ENCODE data around the gene RBM38. TPM values are rescaled to one million over a fixed set of nuclear protein-coding genes. Genes with fewer than 3 reads are reported as not detected.
A peak's percentile ranks its signal among the peaks of the same experiment; 100 is the strongest.

The RBM38 gene
- total and polyA plus RNA-seq, 2 donors from 2014 or later: 16.8 to 18.0 TPM

GRCh38 chr20:57409316-57409671 lies 18.1 kb downstream of the RBM38 start:
- no peaks in the 10 kb centered on the region for H3K4me1 ChIP-seq (ENCODE audit: control insufficient read depth in 2 of 3, insufficient read depth in 2 of 3, low read depth in 1 of 3, low read length in 3 of 3)
- FAIRE-seq (no peak), DNase-seq (peak in 1 of 5 donors; percentile 40)
- no peaks in the 10 kb centered on the region for H3K27me3 ChIP-seq (ENCODE audit: control insufficient read depth, insufficient read depth, low read length)
- H3K36me3 ChIP-seq (ENCODE audit: control insufficient read depth in 2 of 3, insufficient read depth in 3 of 3, low read length in 3 of 3): peaks cover 0 to 11% (median 2%) of the 10 kb centered on the region in 3 donors
- H3K9me3 ChIP-seq (ENCODE audit: control insufficient read depth in 2 of 3, insufficient read depth in 1 of 3, low read length in 3 of 3): no peaks in the 10 kb centered on the region
- H3K9ac ChIP-seq (ENCODE audit: low read length in 3 of 3): no peak overlapping the region
- intact Hi-C loops (cut with DNase I): no loop called here
- H3K4me3 ChIP-seq (ENCODE audit: low read length in 3 of 3): no peak overlapping the region
- no peak overlapping the region for H3K27ac ChIP-seq (ENCODE audit: low read depth in 2 of 2, low read length in 2 of 2)
- no peak for TF ChIP-seq CTCF (IDR thresholded peaks at IDR 0.05; ENCODE audit: borderline replicate concordance, extremely low read depth, insufficient read depth)

GRCh38 chr20:57409672-57410397 lies 18.6 kb downstream of the RBM38 start:
- no peak for FAIRE-seq

GRCh38 chr20:57410398-57410920 lies 19.3 kb downstream of the RBM38 start:
- H3K9me3 ChIP-seq (ENCODE audit: control insufficient read depth in 2 of 3, insufficient read depth in 1 of 3, low read length in 3 of 3): no peaks in the 10 kb centered on the region
- H3K4me3 ChIP-seq (ENCODE audit: low read length in 3 of 3): no peak overlapping the region
- DNase-seq (no peak), FAIRE-seq (no peak)
- H3K9ac ChIP-seq (ENCODE audit: low read length in 3 of 3): no peak overlapping the region
- TF ChIP-seq CTCF (IDR thresholded peaks at IDR 0.05; ENCODE audit: borderline replicate concordance, extremely low read depth, insufficient read depth): no peak
- peaks cover 0 to 11% (median 2%) of the 10 kb centered on the region in 3 donors for H3K36me3 ChIP-seq (ENCODE audit: control insufficient read depth in 2 of 3, insufficient read depth in 3 of 3, low read length in 3 of 3)
- intact Hi-C loops (cut with DNase I): no loop called here
- H3K27ac ChIP-seq (ENCODE audit: low read depth in 2 of 2, low read length in 2 of 2): no peak overlapping the region
- no peaks in the 10 kb centered on the region for H3K27me3 ChIP-seq (ENCODE audit: control insufficient read depth, insufficient read depth, low read length)
- no peaks in the 10 kb centered on the region for H3K4me1 ChIP-seq (ENCODE audit: control insufficient read depth in 2 of 3, insufficient read depth in 2 of 3, low read depth in 1 of 3, low read length in 3 of 3)

More at GRCh38 chr20:57409672-57410397, 18.6 kb downstream of the RBM38 start:
- no peaks in the 10 kb centered on the region for H3K27me3 ChIP-seq (ENCODE audit: control insufficient read depth, insufficient read depth, low read length)
- DNase-seq: peak in 3 of 5 donors; percentile 38 to 78 (median 47)
- H3K9me3 ChIP-seq (ENCODE audit: control insufficient read depth in 2 of 3, insufficient read depth in 1 of 3, low read length in 3 of 3): no peaks in the 10 kb centered on the region
- no peak overlapping the region for H3K4me3 ChIP-seq (ENCODE audit: low read length in 3 of 3)
- TF ChIP-seq CTCF (IDR thresholded peaks at IDR 0.05; ENCODE audit: borderline replicate concordance, extremely low read depth, insufficient read depth): no peak
- intact Hi-C loops (cut with DNase I): no loop called here
- H3K9ac ChIP-seq (ENCODE audit: low read length in 3 of 3): no peak overlapping the region
- H3K36me3 ChIP-seq (ENCODE audit: control insufficient read depth in 2 of 3, insufficient read depth in 3 of 3, low read length in 3 of 3): peaks cover 0 to 11% (median 2%) of the 10 kb centered on the region in 3 donors
- no peak overlapping the region for H3K27ac ChIP-seq (ENCODE audit: low read depth in 2 of 2, low read length in 2 of 2)
- H3K4me1 ChIP-seq (ENCODE audit: control insufficient read depth in 2 of 3, insufficient read depth in 2 of 3, low read depth in 1 of 3, low read length in 3 of 3): no peaks in the 10 kb centered on the region

Data from kidney (tissue), 14 donors.